A673 (cell line): Measurements from ENCODE around the gene ENO4.

Experiments
- EZH2 ChIP-seq: fragments of 200-600 bp; sonication (generic); IDR thresholded peaks from 2 replicates; pipeline ENCODE4 v1.6.1; 2017; ENCODE audit warnings: borderline replicate concordance, low read depth, mild to moderate bottlenecking, mixed read lengths, antibody characterized with exemption, low read length; ENCODE audit not compliant: poor library complexity, severe bottlenecking
- TF ChIP-seq, protein P1 (sequence below): fragments of 300-800, 200-600 bp; sonication (generic); conservative IDR thresholded peaks from 2 replicates; pipeline ENCODE4 v1.5.1; 2017; ENCODE audit warnings: low read depth, mild to moderate bottlenecking, antibody characterized with exemption, low read length, moderate library complexity, mixed read lengths

DNA sequence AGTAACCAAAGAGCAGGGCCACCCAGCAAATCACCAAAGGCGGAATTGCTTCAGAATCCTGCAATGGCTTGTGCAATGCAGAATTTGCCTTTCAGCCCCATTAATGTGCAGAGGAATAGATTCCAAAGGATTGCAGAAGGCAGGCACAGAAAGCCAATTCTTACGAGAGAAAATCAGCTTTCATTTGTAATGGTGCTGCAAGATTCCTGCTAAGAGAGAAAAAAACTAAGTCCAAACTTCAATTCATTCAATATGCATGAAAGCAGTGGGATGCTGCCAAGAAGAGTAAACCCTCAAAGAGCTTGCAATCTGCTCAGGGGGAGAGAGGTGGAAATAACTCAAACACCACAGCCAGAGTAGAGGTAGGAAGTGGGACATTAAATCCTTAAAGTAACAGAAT is 70.4 kb downstream of the ENO4 start:
- TF ChIP-seq, protein P1, sequence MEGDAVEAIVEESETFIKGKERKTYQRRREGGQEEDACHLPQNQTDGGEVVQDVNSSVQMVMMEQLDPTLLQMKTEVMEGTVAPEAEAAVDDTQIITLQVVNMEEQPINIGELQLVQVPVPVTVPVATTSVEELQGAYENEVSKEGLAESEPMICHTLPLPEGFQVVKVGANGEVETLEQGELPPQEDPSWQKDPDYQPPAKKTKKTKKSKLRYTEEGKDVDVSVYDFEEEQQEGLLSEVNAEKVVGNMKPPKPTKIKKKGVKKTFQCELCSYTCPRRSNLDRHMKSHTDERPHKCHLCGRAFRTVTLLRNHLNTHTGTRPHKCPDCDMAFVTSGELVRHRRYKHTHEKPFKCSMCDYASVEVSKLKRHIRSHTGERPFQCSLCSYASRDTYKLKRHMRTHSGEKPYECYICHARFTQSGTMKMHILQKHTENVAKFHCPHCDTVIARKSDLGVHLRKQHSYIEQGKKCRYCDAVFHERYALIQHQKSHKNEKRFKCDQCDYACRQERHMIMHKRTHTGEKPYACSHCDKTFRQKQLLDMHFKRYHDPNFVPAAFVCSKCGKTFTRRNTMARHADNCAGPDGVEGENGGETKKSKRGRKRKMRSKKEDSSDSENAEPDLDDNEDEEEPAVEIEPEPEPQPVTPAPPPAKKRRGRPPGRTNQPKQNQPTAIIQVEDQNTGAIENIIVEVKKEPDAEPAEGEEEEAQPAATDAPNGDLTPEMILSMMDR = no peak
- TF ChIP-seq EZH2 = no peak
